GM18526 (cell line): ENCODE measurements around the gene CCR3.

Experiments
- POLR2A ChIP-seq: IDR thresholded peaks from 3 replicates; pipeline ENCODE4 v1.6.1; 2011; ENCODE audit not compliant: insufficient read length; ENCODE audit errors: extremely low read depth

CCR3 gene

DNA sequence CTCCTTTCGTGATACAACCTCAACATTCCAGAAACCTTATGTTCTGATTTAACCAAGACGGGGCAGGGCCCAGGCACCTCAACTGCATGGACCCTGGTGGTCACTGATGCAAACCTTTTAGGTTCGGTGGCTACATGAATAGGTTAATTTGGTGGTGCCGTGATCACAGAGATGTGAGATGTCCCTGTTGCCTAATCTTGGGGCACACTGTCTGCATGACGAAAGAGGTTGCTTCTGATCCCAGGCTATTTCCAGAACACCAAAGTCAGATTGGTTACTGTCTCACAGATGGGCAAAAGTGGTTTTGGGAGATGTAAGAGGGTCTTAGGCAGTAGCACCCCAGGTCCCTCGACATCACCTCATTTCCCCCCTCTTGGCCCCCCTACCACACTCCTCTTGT, 30.2 kb upstream of the CCR3 start:
- TF ChIP-seq POLR2A, result no peak

GRCh38 chr3:46213201-46213600, 29.1 kb upstream of the CCR3 start:
- no peak for TF ChIP-seq POLR2A

DNA sequence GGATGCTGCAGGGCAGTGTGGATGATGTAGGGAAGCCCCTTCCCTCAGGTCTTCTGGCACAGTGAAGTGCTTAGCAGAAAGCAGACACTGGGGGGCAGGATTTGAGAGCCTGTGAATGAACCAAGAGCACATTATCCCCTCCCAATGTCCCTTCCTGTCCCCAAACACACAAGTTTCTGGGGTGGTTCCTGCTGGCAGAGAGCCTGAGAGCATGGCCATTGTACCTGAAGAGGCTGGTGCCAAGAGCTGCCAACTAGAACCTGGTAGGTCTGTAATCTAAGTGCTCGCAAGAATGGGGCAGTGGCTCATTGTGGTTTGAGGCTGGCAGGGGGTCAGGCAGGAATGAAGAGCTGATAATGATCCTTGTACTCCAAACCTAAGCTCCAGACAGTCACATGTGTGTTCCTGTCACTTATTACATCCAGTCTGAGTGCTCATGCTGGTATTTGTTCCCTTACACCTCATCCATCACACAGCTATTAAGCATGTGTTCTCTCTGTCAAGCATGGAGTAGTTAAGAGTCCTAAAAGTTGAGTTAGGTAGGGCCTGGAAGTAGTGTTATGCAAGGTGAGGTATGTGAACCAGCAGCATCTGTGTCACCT, 27.4 kb upstream of the CCR3 start:
- TF ChIP-seq POLR2A, result no peak

GRCh38 chr3:46215810-46216414, 26.3 kb upstream of the CCR3 start:
- no peak for TF ChIP-seq POLR2A

DNA sequence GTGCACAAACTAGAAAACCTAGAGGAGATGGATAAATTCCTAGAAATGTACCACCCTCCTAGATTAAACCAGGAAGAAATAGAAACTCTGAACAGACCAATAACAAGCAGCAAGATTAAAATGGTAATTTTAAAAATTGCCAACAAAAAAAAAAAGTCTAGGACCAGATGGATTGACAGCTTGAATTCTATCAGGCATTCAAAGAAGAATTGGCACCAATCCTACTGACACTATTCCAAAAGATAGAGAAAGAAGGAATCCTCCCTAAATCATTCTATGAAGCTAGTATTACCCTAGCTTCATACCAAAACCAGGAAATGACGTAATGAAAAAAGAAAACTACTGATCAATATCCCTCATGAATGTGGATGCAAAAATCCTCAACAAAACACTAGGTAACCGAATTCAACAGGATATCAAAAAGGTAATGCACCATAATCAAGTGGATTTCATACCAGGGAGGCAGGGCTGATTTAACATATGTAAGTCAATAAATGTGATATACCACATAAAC, 24.0 kb upstream of the CCR3 start:
- no peak for TF ChIP-seq POLR2A

DNA sequence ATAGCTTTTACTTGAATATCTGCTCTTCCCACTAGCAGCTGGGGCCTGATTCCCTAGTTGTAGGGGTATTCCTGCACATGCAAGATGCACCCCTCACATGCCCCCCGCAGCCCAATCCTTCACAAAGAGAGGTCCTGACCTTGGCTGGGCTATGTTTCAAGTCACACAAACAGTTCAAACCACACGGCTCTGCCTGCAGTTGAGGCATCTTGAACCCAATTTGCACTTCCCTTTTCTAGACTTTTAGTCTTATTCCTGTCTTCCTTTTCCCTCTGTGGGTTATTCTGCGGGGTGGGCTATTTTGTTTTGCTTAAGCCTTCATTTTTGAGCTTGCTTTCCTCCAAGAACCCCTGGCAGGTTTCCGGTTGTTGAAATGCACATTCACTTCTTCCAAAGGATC, 20.9 kb upstream of the CCR3 start:
- no peak for TF ChIP-seq POLR2A

DNA sequence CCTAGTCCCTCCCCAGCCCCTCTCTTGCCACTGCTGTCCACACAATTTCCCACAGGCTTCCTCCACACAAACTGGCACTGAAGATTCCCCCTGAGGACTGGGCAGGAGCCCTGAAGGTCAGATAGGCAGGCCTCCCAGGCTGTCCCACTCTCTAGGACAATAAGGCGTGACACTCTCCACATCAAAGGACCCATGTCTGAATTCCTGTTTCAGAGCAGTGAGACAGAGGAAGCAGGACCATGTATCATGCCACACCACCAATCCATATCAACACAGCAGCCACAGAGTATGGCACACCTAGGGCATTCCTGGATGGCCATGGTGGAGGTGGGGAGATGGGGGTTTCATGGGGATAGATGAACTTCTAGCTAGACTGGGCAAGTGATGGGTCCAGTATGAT, 20.3 kb upstream of the CCR3 start:
- TF ChIP-seq POLR2A, result no peak

DNA sequence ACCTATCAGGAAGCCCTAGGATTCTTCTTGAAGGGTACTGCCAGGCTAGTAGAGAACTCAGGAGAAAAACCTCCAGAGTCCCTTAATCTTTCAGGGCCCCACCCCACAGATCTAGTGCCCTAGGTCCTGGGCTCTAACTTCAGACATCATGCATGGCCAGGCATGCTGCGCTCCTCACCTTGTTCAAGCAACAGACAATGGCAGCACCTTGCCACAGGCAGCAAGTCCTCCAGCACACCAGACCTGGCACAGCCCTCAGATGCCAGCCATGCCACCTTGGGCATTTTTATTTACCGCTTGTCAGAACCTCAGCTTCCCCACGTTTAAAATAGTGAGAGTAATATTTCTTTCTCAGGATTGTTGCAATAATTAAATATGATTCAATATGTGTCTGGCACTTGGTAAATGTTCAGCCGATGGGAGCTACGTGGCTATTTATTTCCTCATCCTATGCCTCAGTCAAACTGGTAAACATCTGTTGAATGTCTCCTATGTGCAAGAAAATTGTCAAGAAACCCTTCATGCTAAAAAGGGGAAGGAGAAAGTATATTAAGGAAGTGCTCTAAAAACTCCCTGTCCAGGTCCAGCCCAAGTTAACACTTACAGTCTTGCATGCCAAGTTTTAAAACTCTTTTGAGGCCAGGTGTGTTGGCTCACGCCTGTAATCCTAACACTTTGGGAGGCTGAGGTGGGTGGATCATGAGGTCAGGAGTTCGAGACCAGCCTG, 19.7 kb upstream of the CCR3 start:
- no peak for TF ChIP-seq POLR2A

GRCh38 chr3:46228260-46229242, 13.7 kb upstream of the CCR3 start:
- TF ChIP-seq POLR2A, result no peak

GRCh38 chr3:46231323-46231722, 10.9 kb upstream of the CCR3 start:
- TF ChIP-seq POLR2A, result no peak

- TF ChIP-seq POLR2A, result no peak
Observed at GRCh38 chr3:46233194-46233593, 9.1 kb upstream of the CCR3 start.

DNA sequence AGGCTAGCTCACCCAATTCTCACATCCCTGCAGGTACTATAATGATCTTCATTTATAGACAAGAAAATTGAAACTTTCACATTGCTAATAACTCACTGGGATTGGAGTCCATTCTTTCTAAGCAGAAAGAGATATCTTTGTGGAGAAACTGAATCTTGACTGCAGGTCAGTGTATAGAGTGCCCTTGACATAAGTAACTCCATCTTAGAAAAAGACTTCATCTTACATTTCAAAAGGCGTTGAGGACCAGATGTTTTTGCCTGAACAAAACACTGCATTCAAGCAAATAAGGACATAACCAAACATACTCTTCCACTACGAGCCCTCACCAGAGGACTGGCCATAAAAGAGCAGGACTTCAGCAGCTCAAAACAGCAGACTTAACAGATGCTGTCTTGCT, 6.8 kb upstream of the CCR3 start:
- no peak for TF ChIP-seq POLR2A

DNA sequence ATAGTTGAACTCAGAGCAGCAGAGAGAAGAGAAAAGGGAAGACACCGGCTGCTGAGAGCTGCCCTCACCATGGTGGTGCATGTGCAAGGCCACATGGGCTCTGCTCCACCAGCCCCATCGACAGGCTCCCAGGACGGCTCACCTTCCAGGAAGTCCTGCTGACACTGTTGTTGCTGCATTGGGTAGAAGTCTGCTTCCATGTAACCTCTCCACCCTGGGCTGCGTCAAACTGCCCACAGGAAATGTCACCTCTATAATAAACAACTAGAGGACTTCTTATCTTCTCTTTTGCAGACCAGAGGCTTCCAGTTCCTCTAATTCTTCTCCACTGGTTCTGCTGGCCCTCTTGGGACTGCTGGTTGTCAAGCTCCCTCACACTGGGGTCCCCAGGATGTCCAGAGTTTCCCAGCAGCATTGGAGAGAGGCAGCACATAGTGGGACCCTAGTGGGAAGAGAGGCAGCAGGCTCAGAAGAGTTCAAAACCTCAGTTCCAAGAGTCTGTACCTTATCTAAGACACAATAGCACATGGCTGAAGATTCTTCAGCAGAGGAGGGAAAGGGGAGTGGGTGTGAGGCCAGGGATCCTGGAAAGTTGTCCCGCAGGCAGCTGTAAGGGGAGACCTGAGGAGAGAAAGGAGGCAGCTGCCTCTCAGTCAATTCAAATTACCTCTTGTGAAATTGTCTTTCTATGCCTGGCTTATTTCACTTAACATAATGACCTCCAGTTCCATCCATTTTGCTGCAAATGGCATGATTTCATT, 5.8 kb upstream of the CCR3 start:
- TF ChIP-seq POLR2A, result no peak

DNA sequence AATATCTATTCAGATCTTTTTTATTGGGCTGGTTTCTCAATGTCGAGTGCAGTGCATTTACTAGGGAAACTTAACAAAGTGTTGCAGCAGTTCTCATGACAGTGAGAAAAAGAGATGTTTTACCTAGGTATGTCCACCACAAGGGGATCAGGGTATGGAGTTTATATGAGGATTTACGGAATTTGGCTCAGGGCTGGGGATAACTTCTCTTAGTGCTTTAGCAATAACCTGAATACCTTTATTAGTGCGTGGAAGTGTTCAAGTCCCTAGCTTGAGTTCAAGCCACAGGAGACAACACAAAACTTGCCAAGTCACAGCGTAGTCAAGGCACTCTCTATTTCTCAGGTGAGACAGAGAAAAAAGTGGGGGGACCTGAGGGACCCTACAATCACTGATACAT, 3.9 kb upstream of the CCR3 start:
- TF ChIP-seq POLR2A, result no peak
